Measurements from ENCODE around the gene CD4. TPM values are rescaled to one million over a fixed set of nuclear protein-coding genes. Genes with fewer than 3 reads are reported as not detected.

The CD4 gene
- total and polyA plus RNA-seq, 10 of the 15 experiments (the other 5 are each of a cell fraction or from before 2014, with no cell fraction given): 0.24 to 1.6 (median 0.69) TPM

GRCh38 chr12:6831450-6831995 lies 42.2 kb downstream of the CD4 start (continued):
- TF ChIP-seq NR2C1 (IDR thresholded peaks at IDR 0.05): no peak
- no peak for TF ChIP-seq POU2F2 (IDR thresholded peaks at IDR 0.05; ENCODE audit: borderline replicate concordance, low read depth, low read length)
- no peak for TF ChIP-seq SUPT20H (IDR thresholded peaks at IDR 0.05; ENCODE audit: borderline replicate concordance, control insufficient read depth, low read depth, low read length)
- TF ChIP-seq RUNX3 (IDR thresholded peaks at IDR 0.05; ENCODE audit: low read length): no peak
- no peak for TF ChIP-seq SPI1 (IDR thresholded peaks at IDR 0.05; ENCODE audit: borderline replicate concordance, insufficient read depth, low read depth, low read length)
- TF ChIP-seq CREM (IDR thresholded peaks at IDR 0.05; ENCODE audit: low read depth): no peak
- TF ChIP-seq CBX3 (IDR thresholded peaks at IDR 0.05; ENCODE audit: borderline replicate concordance, low read depth): no peak
- TF ChIP-seq CEBPB (IDR thresholded peaks at IDR 0.05; ENCODE audit: borderline replicate concordance in 1 of 2, low read depth in 2 of 2, low read length in 2 of 2): no peak
- no peak for TF ChIP-seq PKNOX1 (IDR thresholded peaks at IDR 0.05)

GRCh38 chr12:6832125-6832524 lies 42.8 kb downstream of the CD4 start:
- Histone ChIP-seq H3K36me3 (ENCODE audit: control insufficient read depth in 2 of 2, insufficient read depth in 2 of 2, low read length in 1 of 2) (no peaks in the 10 kb centered on the region), H3K9me3 (replicated peaks; ENCODE audit: control insufficient read depth, insufficient read depth, low read length) (no peaks in the 10 kb centered on the region), H3K27ac (ENCODE audit: control insufficient read depth, insufficient read depth) (no peak overlapping the region), H3K9ac (ENCODE audit: control insufficient read depth, insufficient read depth, low read length) (no peak overlapping the region), H4K20me1 (ENCODE audit: control insufficient read depth, insufficient read depth) (no peaks in the 10 kb centered on the region), H3K4me2 (ENCODE audit: control insufficient read depth, insufficient read depth) (no peak overlapping the region), H3K79me2 (ENCODE audit: control insufficient read depth, insufficient read depth, low read length) (no peaks in the 10 kb centered on the region), H3K4me3 (no peak overlapping the region), H3K27me3 (replicated peaks in 1 of 2; ENCODE audit: control insufficient read depth in 2 of 2, insufficient read depth in 2 of 2, low read length in 1 of 2) (peaks cover 16 to 17% of the 10 kb centered on the region in 2 experiments), H2AFZ (ENCODE audit: control insufficient read depth, low read depth, low read length) (no peak overlapping the region), H3K4me1 (ENCODE audit: control insufficient read depth, insufficient read depth, low read length) (peaks cover 4% of the 10 kb centered on the region)
- CTCF ChIA-PET: interaction anchor here (0.7 to 6.8 kb wide), 6 partner anchors 19 to 95 kb away, joined by 3 to 72 read pairs (median 13); partner anchors contain the start of genes CDCA3, MLF2 and USP5
- FAIRE-seq (no peak), ATAC-seq (no peak), DNase-seq (ENCODE audit: low read depth, low spot score) (no peak)
- POLR2A ChIA-PET: interaction anchor here (0.7 to 1.6 kb wide), 3 partner anchors 20 to 79 kb away, joined by 3 to 8 read pairs (median 4); partner anchors contain the start of genes MLF2, SPSB2 and USP5
- in situ Hi-C loops (cut with MboI): no loop called here
- SMC1A ChIA-PET (ENCODE audit: uncharacterized antibody, unreplicated experiment): interaction anchor here (0.7 to 5.8 kb wide), 2 partner anchors 12 to 79 kb away, joined by 3 to 35 read pairs; partner anchors contain the start of gene MLF2
- RAD21 ChIA-PET (ENCODE audit: unreplicated experiment): no interaction called here
- intact Hi-C loops (cut with micrococcal nuclease; ENCODE audit: unreplicated experiment): no loop called here
- 40% methylated on average over 4 of the region's 4 CpGs for WGBS (ENCODE audit: insufficient coverage, insufficient replicate concordance, low lambda C conversion rate, missing lambda C conversion rate)
- TF ChIP-seq PBX3 (IDR thresholded peaks at IDR 0.05; ENCODE audit: insufficient replicate concordance, low read depth, low read length) (no peak), ZNF622 (IDR thresholded peaks at IDR 0.05) (no peak), CUX1 (IDR thresholded peaks at IDR 0.05; ENCODE audit: insufficient replicate concordance, low read depth, low read length) (no peak), ATF2 (IDR thresholded peaks at IDR 0.05; ENCODE audit: low read length) (no peak)
- no TSS peak for BruUV-seq (replicated peaks)

Measured in GM12878 (cell line).